Body of pancreas (tissue), 4 donors: ENCODE measurements around the gene HOXB9. TPM values are rescaled to one million over a fixed set of nuclear protein-coding genes. Genes with fewer than 3 reads are reported as not detected.

Experiments used
- ATAC-seq: fragments of 150-250 bp; one replicate; pipeline ENCODE4 v1.9.1; 2016
- DNase-seq, 4 donors: peaks; one replicate each; pipeline ENCODE4 v3.0.0-alpha.2; 2019
- H3K27ac ChIP-seq, 4 donors: fragments of 200-600 bp; sonication (generic); 1 replicate in 3 of 4; 2 replicates in 1 of 4; pipeline versions ENCODE4 v1.5.1 to v1.6.1; 2016 to 2019; ENCODE audit warnings: mild to moderate bottlenecking in 1 of 4, mixed read lengths in 1 of 4, moderate library complexity in 1 of 4
- H3K27me3 ChIP-seq, 2 donors: fragments of 200-600 bp; sonication (generic); one replicate each; pipeline ENCODE4 v1.6.0; 2016; ENCODE audit warnings: mild to moderate bottlenecking in 1 of 2
- H3K36me3 ChIP-seq, 2 donors: fragments of 200-600 bp; sonication (generic); replicated peaks in 1 of 2; 2 replicates each; pipeline ENCODE4 v1.5.1; 2016; ENCODE audit warnings: low read depth in 2 of 2; ENCODE audit not compliant: insufficient read depth in 1 of 2
- H3K4me1 ChIP-seq: fragments of 200-600 bp; sonication (generic); one replicate; pipeline ENCODE4 v1.6.0; 2016
- H3K4me3 ChIP-seq, 2 donors: fragments of 200-600 bp; sonication (generic); 1 replicate in 1 of 2; 2 replicates in 1 of 2; pipeline ENCODE4 v1.5.1; 2016 to 2019
- H3K9me3 ChIP-seq, 3 donors: fragments of 200-600 bp; sonication (generic); 1 replicate in 2 of 3; 2 replicates in 1 of 3; pipeline ENCODE4 v1.5.1; 2016
- POLR2A ChIP-seq, 3 donors: fragments of 450-650 bp; IDR thresholded peaks; one replicate each; pipeline ENCODE4 v1.6.1; 2016; ENCODE audit warnings: antibody characterized with exemption in 3 of 3, mild to moderate bottlenecking in 2 of 3
- whole genome bisulfite sequencing, 2 donors: methylation state at CpG; one replicate each; pipeline ENCODE4 v1.1.5; 2017; 5-methylcytosine and 5-hydroxymethylcytosine counted together
- intact Hi-C: fragments of 100-400 bp; cut with DNase I; formaldehyde crosslinking; loops from one replicate; pipeline ENCODE4 v1.15.1; 2023
- total RNA-seq, 2 donors: library from RNA; depleted of rRNA; stranded (reverse); fragments of >200 nt; gene quantifications; one replicate each; pipeline ENCODE4 v1.1.0, GENCODE V29; 2016
- TF ChIP-seq, protein P1 (sequence below), 7 experiments: fragments of 450-650 bp in 4 of 7; fragments of 200-600 bp in 3 of 7; sonication (generic) in 3 of 7; IDR thresholded peaks; one replicate each; pipeline ENCODE4 v1.5.1; 2016 to 2019; ENCODE audit warnings: antibody characterized with exemption in 7 of 7

HOXB9 gene
- total RNA-seq, 2 donors from 2014 or later = not detected

DNA sequence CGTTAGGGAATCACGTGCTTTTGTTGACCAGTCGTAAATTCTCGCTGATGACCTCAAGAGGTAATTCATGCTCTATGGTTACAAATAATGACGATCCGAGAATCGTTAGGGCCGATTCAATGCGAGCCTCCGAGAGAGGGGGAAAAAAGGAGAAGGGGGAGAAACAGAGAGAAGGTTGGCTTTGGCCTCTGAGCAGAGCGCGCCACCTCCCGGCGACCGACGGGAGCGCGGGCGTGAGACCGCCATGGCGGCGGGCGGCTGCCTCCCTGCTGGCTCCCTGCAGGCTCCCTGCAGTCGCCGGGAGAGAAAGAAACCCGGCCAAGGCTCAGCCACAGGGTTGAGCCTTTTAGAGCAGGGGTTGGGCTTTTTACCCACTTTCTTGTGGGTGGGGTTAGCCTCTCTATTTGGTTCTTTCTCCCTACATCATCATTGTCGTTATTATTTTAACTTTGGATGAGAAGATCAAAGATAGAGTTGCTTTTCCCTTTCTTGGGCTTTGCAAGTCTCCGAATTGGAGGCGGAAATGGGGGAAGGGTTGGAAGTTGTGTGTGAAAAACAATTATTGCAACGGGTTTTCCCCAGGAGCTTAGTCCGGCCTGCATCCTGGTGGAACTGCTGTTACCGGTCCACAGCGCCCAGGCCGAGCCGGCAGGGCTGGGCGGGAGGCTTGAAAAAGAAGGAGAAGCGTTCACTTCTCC is 32.2 kb downstream of the HOXB9 start:
- 9 to 10% methylated on average over 37 of the region's 37 CpGs for WGBS, 2 donors
- no peaks in the 10 kb centered on the region for H3K36me3 ChIP-seq
- TF ChIP-seq, protein P1, sequence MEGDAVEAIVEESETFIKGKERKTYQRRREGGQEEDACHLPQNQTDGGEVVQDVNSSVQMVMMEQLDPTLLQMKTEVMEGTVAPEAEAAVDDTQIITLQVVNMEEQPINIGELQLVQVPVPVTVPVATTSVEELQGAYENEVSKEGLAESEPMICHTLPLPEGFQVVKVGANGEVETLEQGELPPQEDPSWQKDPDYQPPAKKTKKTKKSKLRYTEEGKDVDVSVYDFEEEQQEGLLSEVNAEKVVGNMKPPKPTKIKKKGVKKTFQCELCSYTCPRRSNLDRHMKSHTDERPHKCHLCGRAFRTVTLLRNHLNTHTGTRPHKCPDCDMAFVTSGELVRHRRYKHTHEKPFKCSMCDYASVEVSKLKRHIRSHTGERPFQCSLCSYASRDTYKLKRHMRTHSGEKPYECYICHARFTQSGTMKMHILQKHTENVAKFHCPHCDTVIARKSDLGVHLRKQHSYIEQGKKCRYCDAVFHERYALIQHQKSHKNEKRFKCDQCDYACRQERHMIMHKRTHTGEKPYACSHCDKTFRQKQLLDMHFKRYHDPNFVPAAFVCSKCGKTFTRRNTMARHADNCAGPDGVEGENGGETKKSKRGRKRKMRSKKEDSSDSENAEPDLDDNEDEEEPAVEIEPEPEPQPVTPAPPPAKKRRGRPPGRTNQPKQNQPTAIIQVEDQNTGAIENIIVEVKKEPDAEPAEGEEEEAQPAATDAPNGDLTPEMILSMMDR (IDR thresholded peaks at IDR 0.05) = peak; percentile 64 to 87 (median 78)
- TF ChIP-seq POLR2A (IDR thresholded peaks at IDR 0.05) = peak in 1 of 3 donors; percentile 1
- H3K4me3 ChIP-seq = no peak overlapping the region
- ATAC-seq = peak; percentile 66
- intact Hi-C loops = no loop called here
- H3K27ac ChIP-seq = peak overlapping the region in 1 of 4 donors; percentile 18
- DNase-seq = peak; percentile 59 to 78 (median 72)
- H3K27me3 ChIP-seq = peaks cover 5 to 60% of the 10 kb centered on the region in 2 donors
- peaks cover 35% of the 10 kb centered on the region for H3K4me1 ChIP-seq
- H3K9me3 ChIP-seq = no peaks in the 10 kb centered on the region

DNA sequence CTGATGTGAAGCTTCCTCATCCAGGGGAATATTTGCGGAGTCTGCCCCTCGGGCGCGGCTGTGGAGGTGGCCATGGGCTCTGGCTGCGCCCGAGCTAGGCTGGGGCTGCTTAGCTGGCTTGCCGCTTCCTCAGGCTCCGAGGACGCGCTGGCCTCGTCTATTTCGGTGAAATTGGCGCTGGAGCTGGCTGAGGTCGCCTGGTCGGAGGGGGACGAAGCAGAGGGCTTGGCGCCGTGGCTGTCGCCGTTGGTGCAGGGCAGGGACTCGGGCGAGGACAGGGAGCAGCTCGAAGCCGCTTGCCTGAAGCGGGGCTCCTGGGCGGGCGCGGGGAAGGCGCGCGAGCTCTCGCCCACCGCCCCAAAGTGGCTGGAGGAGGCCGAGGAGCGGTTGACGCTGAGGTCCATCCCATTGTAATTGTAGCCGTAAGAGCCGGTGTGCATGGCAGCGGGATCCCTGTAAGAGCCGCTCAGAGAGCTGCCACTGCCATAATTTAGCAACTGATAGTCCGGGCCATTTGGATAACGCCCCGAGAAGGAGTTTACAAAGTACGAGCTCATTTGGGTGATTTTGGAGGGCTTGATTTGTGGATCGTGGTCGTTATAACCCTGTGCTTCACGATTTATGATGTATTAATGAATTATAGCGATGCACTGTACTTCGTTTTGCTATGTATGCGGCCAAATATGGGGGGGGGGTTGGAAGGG is 32.9 kb downstream of the HOXB9 start, which contains the start of gene HOXB5:
Gene HOXB5, minus strand, starts transcription at position 654 of the 704 bp plus-strand sequence. Its CDS starts 97 bp downstream, at position 557.
- no peak for DNase-seq

DNA sequence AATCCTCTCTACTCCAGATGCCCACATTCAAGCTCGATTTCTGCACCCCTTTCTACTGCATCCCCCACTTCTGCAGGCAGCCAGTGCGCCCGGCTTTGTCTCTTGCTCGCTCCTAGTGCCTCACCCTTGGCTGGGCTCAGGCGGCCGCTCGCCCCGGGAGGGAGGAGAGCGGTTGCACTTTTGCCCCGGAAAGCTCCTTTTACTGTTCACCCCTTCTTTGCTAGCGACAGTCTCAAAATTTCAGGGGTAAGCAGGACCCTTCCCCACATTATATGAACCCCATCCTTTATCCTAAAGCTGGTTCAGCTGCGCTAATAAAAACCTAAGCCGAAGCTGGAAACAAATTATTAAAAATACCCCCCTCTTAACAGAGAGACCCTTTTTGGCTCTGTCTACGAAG is 33.6 kb downstream of the HOXB9 start:
- intact Hi-C loops = no loop called here
- H3K27me3 ChIP-seq = peaks cover 0 to 48% of the 10 kb centered on the region in 2 donors

More for the DNA sequence above, 32.9 kb downstream of the HOXB9 start, which contains the start of gene HOXB5:
- Histone ChIP-seq H3K4me1 (peaks cover 33% of the 10 kb centered on the region), H3K9me3 (no peaks in the 10 kb centered on the region), H3K27ac (peak within 1 kb of the TSS in 3 of 4 donors; percentile 9 to 37 (median 37)), H3K27me3 (peaks cover 5 to 53% of the 10 kb centered on the region in 2 donors), H3K36me3 (no peaks in the 10 kb centered on the region), H3K4me3 (no peak within 1 kb of the TSS)
- no peak for ATAC-seq
- intact Hi-C loops = no loop called here
- TF ChIP-seq POLR2A (IDR thresholded peaks at IDR 0.05) = no peak
- TF ChIP-seq, protein P1 (IDR thresholded peaks at IDR 0.05) = no peak
- 4 to 7% methylated on average over 15 to 49 of the region's 50 CpGs for WGBS, 2 donors

DNA sequence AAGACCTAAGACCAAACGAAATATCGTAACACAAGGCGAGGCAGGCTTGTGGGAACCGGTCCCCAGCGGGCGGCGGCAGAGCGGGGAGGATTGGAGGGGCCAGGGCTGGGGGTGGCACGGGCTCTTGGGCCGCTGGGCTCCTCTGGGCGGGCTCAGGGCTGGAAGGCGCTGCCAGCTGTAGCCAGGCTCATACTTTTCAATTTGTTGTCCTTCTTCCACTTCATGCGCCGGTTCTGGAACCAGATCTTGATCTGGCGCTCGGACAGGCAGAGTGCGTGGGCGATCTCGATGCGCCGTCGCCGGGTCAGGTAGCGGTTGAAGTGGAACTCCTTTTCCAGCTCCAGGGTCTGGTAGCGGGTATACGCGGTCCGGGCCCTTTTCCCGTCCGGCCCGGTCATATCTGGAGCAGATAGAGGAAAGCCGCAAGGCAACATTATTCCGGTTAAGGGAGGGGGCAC is 34.1 kb downstream of the HOXB9 start:
- Histone ChIP-seq H3K36me3 (no peaks in the 10 kb centered on the region), H3K27ac (peak overlapping the region in 2 of 4 donors; percentile 26 to 27), H3K4me1 (peaks cover 21% of the 10 kb centered on the region), H3K4me3 (no peak overlapping the region), H3K27me3 (peaks cover 0 to 43% of the 10 kb centered on the region in 2 donors), H3K9me3 (no peaks in the 10 kb centered on the region)
- intact Hi-C loops = no loop called here
- DNase-seq (no peak), ATAC-seq (no peak)
- WGBS, 2 donors = 17 to 27% methylated on average over 20 to 33 of the region's 33 CpGs
- TF ChIP-seq POLR2A (IDR thresholded peaks at IDR 0.05) = no peak
- TF ChIP-seq, protein P1 (IDR thresholded peaks at IDR 0.05) = no peak

More for the DNA sequence above, 33.6 kb downstream of the HOXB9 start:
- ATAC-seq = no peak
- no peaks in the 10 kb centered on the region for H3K36me3 ChIP-seq
- H3K27ac ChIP-seq = peak overlapping the region in 2 of 4 donors; percentile 26 to 37
- H3K4me3 ChIP-seq = no peak overlapping the region
- no peak for TF ChIP-seq POLR2A (IDR thresholded peaks at IDR 0.05)
- TF ChIP-seq, protein P1 (IDR thresholded peaks at IDR 0.05) = no peak
- no peak for DNase-seq
- WGBS, 2 donors = 10 to 24% methylated on average over 14 of the region's 14 CpGs
- peaks cover 26% of the 10 kb centered on the region for H3K4me1 ChIP-seq
- no peaks in the 10 kb centered on the region for H3K9me3 ChIP-seq
